Prostate gland (tissue), 2 donors: ENCODE data around the gene ABI3BP. TPM values are rescaled to one million over a fixed set of nuclear protein-coding genes. Genes with fewer than 3 reads are reported as not detected.

ENCODE experiments used
- DNase-seq: peaks from one replicate; pipeline ENCODE4 v3.0.0-alpha.2; 2019; ENCODE audit warnings: low spot score
- H3K27ac ChIP-seq, 2 donors: fragments of 200-600 bp; sonication (generic); 2 replicates each; pipeline ENCODE4 v1.5.1; 2017 to 2019
- H3K27me3 ChIP-seq: fragments of 200-600 bp; sonication (generic); replicated peaks from 2 replicates; pipeline ENCODE4 v1.5.1; 2019; ENCODE audit not compliant: insufficient read depth
- H3K36me3 ChIP-seq, 2 donors: fragments of 200-600 bp; sonication (generic); 1 replicate in 1 of 2; 2 replicates in 1 of 2; pipeline versions ENCODE4 v1.5.1 to v1.8.1; 2017 to 2019
- H3K4me1 ChIP-seq: fragments of 200-600 bp; sonication (generic); replicated peaks from 2 replicates; pipeline ENCODE4 v1.5.1; 2019
- H3K4me3 ChIP-seq, 2 donors: fragments of 200-600 bp; sonication (generic); 2 replicates each; pipeline ENCODE4 v1.5.1; 2017 to 2019
- H3K9me3 ChIP-seq: fragments of 200-600 bp; sonication (generic); 2 replicates; pipeline ENCODE4 v1.5.1; 2017
- CTCF ChIP-seq, 4 experiments: fragments of 200-600 bp in 2 of 4; fragments of 450-650 bp in 2 of 4; sonication (generic) in 2 of 4; IDR thresholded peaks; 1 replicate in 3 of 4; 2 replicates in 1 of 4; pipeline ENCODE4 v1.5.1; 2016 to 2019; ENCODE audit warnings: antibody characterized with exemption in 4 of 4, mild to moderate bottlenecking in 2 of 4, moderate library complexity in 2 of 4
- POLR2A ChIP-seq: fragments of 450-650 bp; IDR thresholded peaks from one replicate; pipeline ENCODE4 v1.6.1; 2016; ENCODE audit warnings: antibody characterized with exemption, mild to moderate bottlenecking
- POLR2AphosphoS5 ChIP-seq: sonication (generic); formaldehyde crosslinking; IDR thresholded peaks from one replicate; pipeline ENCODE4 v1.6.1; 2017; ENCODE audit warnings: antibody characterized with exemption
- WGBS: methylation state at CpG from one replicate; pipeline ENCODE4 v1.1.5; 2018; 5-methylcytosine and 5-hydroxymethylcytosine counted together
- intact Hi-C: fragments of 100-400 bp; cut with DNase I; formaldehyde crosslinking; loops from one replicate; pipeline ENCODE4 v1.14.2; 2022
- total RNA-seq, 2 donors: library from RNA; depleted of rRNA; stranded (reverse); fragments of >200 nt; gene quantifications; one replicate each; pipeline ENCODE4 v1.1.0, GENCODE V29; 2016

The ABI3BP gene
- total RNA-seq, 2 donors from 2014 or later, result 15.3 to 16.6 TPM

- WGBS, result 51% methylated on average over 2 of the region's 2 CpGs
- no peak for DNase-seq
- no peak for TF ChIP-seq CTCF (IDR thresholded peaks at IDR 0.05)
- no peak for TF ChIP-seq POLR2A
- no peak for TF ChIP-seq POLR2AphosphoS5
- Histone ChIP-seq H3K27ac (no peak overlapping the region), H3K27me3 (no peaks in the 10 kb centered on the region), H3K9me3 (no peaks in the 10 kb centered on the region), H3K4me3 (no peak overlapping the region), H3K36me3 (no peaks in the 10 kb centered on the region), H3K4me1 (no peaks in the 10 kb centered on the region)
- intact Hi-C loops, result no loop called here
Observed at GRCh38 chr3:100864471-100865250, 128.6 kb downstream of the ABI3BP start.

- no peak for DNase-seq
- no peak for TF ChIP-seq POLR2A
- TF ChIP-seq CTCF (IDR thresholded peaks at IDR 0.05), result no peak
- no peak for TF ChIP-seq POLR2AphosphoS5
- intact Hi-C loops, result no loop called here
- H3K36me3 ChIP-seq, result no peaks in the 10 kb centered on the region
- no peaks in the 10 kb centered on the region for H3K4me1 ChIP-seq
- no peak overlapping the region for H3K4me3 ChIP-seq
- no peaks in the 10 kb centered on the region for H3K9me3 ChIP-seq
- no peaks in the 10 kb centered on the region for H3K27me3 ChIP-seq
- 94% methylated on average over 2 of the region's 2 CpGs for WGBS
- H3K27ac ChIP-seq, result no peak overlapping the region
Observed at GRCh38 chr3:100857863-100858262, 135.4 kb downstream of the ABI3BP start.

GRCh38 chr3:100856821-100857220, 136.4 kb downstream of the ABI3BP start:
- Histone ChIP-seq H3K4me3 (no peak overlapping the region), H3K27me3 (no peaks in the 10 kb centered on the region), H3K27ac (no peak overlapping the region), H3K9me3 (no peaks in the 10 kb centered on the region), H3K36me3 (no peaks in the 10 kb centered on the region), H3K4me1 (no peaks in the 10 kb centered on the region)
- DNase-seq, result no peak
- intact Hi-C loops, result no loop called here
- TF ChIP-seq CTCF (IDR thresholded peaks at IDR 0.05), result no peak
- no peak for TF ChIP-seq POLR2AphosphoS5
- TF ChIP-seq POLR2A, result no peak
- WGBS, result 91% methylated on average over 1 of the region's 1 CpG

- intact Hi-C loops, result no loop called here
- WGBS, result 40% methylated on average over 3 of the region's 3 CpGs
- H3K36me3 ChIP-seq, result no peaks in the 10 kb centered on the region
- TF ChIP-seq POLR2AphosphoS5, result no peak
- TF ChIP-seq CTCF (IDR thresholded peaks at IDR 0.05), result no peak
- no peak for TF ChIP-seq POLR2A
- no peak for DNase-seq
- H3K4me1 ChIP-seq, result no peaks in the 10 kb centered on the region
- no peak overlapping the region for H3K4me3 ChIP-seq
- no peaks in the 10 kb centered on the region for H3K27me3 ChIP-seq
- H3K9me3 ChIP-seq, result no peaks in the 10 kb centered on the region
- H3K27ac ChIP-seq, result no peak overlapping the region
Observed at GRCh38 chr3:100852840-100853239, 140.4 kb downstream of the ABI3BP start.

- Histone ChIP-seq H3K9me3 (no peaks in the 10 kb centered on the region), H3K36me3 (no peaks in the 10 kb centered on the region), H3K4me3 (no peak overlapping the region), H3K27ac (no peak overlapping the region), H3K27me3 (no peaks in the 10 kb centered on the region), H3K4me1 (no peaks in the 10 kb centered on the region)
- TF ChIP-seq POLR2AphosphoS5 (no peak), CTCF (IDR thresholded peaks at IDR 0.05) (no peak), POLR2A (no peak)
- DNase-seq, result no peak
- WGBS, result 77% methylated on average over 2 of the region's 2 CpGs
- intact Hi-C loops, result no loop called here
Observed at GRCh38 chr3:100850701-100851100, 142.5 kb downstream of the ABI3BP start.
